Spleen (tissue), 11 donors: ENCODE measurements around the gene ENGASE. TPM values are rescaled to one million over a fixed set of nuclear protein-coding genes. Genes with fewer than 3 reads are reported as not detected.

ENCODE experiments used
- DNase-seq: peaks from one replicate; pipeline ENCODE4 v3.0.0-alpha.2; 2020
- H3K27ac ChIP-seq, 8 donors: fragments of 200-600 bp; sonication (generic) in 7 of 8; 1 replicate in 4 of 8; 2 replicates in 4 of 8; pipeline versions ENCODE4 v1.5.0 to v1.8.0; 2016 to 2021; ENCODE audit warnings: inconsistent platforms in 4 of 8, mild to moderate bottlenecking in 4 of 8, moderate library complexity in 1 of 8
- H3K27me3 ChIP-seq, 7 donors: fragments of 200-600 bp; sonication (generic) in 6 of 7; replicated peaks in 1 of 7; 1 replicate in 4 of 7; 2 replicates in 3 of 7; pipeline versions ENCODE4 v1.5.0 to v1.8.0; 2016 to 2021; ENCODE audit warnings: inconsistent platforms in 3 of 7, mild to moderate bottlenecking in 1 of 7
- H3K36me3 ChIP-seq, 6 donors: fragments of 200-600 bp; sonication (generic) in 5 of 6; 1 replicate in 4 of 6; 2 replicates in 2 of 6; pipeline versions ENCODE4 v1.5.0 to v1.8.0; 2016 to 2021; ENCODE audit warnings: inconsistent platforms in 2 of 6
- H3K4me1 ChIP-seq, 6 donors: fragments of 200-600 bp; sonication (generic) in 5 of 6; 1 replicate in 3 of 6; 2 replicates in 3 of 6; pipeline versions ENCODE4 v1.5.0 to v1.8.0; 2016 to 2021; ENCODE audit warnings: inconsistent platforms in 3 of 6
- H3K4me3 ChIP-seq, 8 donors: fragments of 200-600 bp; sonication (generic) in 7 of 8; 1 replicate in 4 of 8; 2 replicates in 4 of 8; pipeline versions ENCODE4 v1.5.0 to v1.8.0; 2016 to 2021; ENCODE audit warnings: inconsistent platforms in 4 of 8, mild to moderate bottlenecking in 4 of 8, moderate library complexity in 2 of 8
- H3K9me3 ChIP-seq, 8 donors: fragments of 200-600 bp; sonication (generic) in 7 of 8; 1 replicate in 4 of 8; 2 replicates in 4 of 8; pipeline versions ENCODE4 v1.5.0 to v1.8.0; 2016 to 2021; ENCODE audit warnings: inconsistent platforms in 4 of 8
- CTCF ChIP-seq, 11 experiments: fragments of 200-600 bp in 7 of 11; fragments of 450-650 bp in 4 of 11; sonication (generic) in 4 of 11; IDR thresholded peaks in 8 of 11; conservative IDR thresholded peaks in 3 of 11; 1 replicate in 7 of 11; 2 replicates in 4 of 11; pipeline versions ENCODE4 v1.4.0 to v1.8.0; 2016 to 2021; ENCODE audit warnings: antibody characterized with exemption in 11 of 11, inconsistent platforms in 4 of 11, mild to moderate bottlenecking in 1 of 11
- POLR2A ChIP-seq, 3 donors: fragments of 450-650 bp; IDR thresholded peaks; one replicate each; pipeline ENCODE4 v1.5.1; 2017; ENCODE audit warnings: antibody characterized with exemption in 3 of 3, mild to moderate bottlenecking in 1 of 3
- POLR2AphosphoS5 ChIP-seq, 3 donors: sonication (generic); formaldehyde crosslinking; IDR thresholded peaks; one replicate each; pipeline ENCODE4 v1.5.1; 2017; ENCODE audit warnings: antibody characterized with exemption in 3 of 3
- WGBS, 5 donors: extraction: QIAGEN DNeasy Blood & Tissue Kit in 3 of 5; methylation state at CpG; one replicate each; pipeline versions ENCODE4 v1.1.5 to v1.1.7; 2013 to 2018; 5-methylcytosine and 5-hydroxymethylcytosine counted together
- intact Hi-C: fragments of 100-400 bp; cut with DNase I; formaldehyde crosslinking; loops from one replicate; pipeline ENCODE4 v1.15.0; 2023; ENCODE audit warnings: low total_unique reads
- polyA plus RNA-seq, 3 donors: library from polyadenylated mRNA; stranded (reverse); fragments of 200-250 nt; gene quantifications; one replicate each; pipeline ENCODE4 v1.2.1, GENCODE V29; 2013
- total RNA-seq, 7 donors: library from RNA; depleted of rRNA in 3 of 7; stranded (reverse); fragments of >200 nt in 3 of 7; fragmentation: NEBNext Ultra II Directional in 4 of 7; extraction: Animal tissue kit (Norgen Biotek cat#: 25700) in 4 of 7; gene quantifications; one replicate each; pipeline versions ENCODE4 v1.1.0 to v1.2.1, GENCODE V29; 2016 to 2021
- donor health status: healthy with polysubstance abuse.
- donor health status: DM: no; HTN: no; CAD: no; lungs with moderate emphysema.
- donor health status: DM: no; HTN: no; CAD: no.
- donor health status: Bipolar disorder and iron deficiency.
- donor health status: healthy.
- donor health status: DM: no; HTN: no; CAD: no.
- donor health status: DM: yes; HTN: yes; CAD: no.

Gene ENGASE
- total and polyA plus RNA-seq, 10 donors: 25.0 to 148 (median 93.2) TPM

- DNase-seq: peak; percentile 67
- 90 to 94% (median 91%) methylated on average over 31 of the region's 31 CpGs for WGBS, 5 donors
- no peaks in the 10 kb centered on the region for H3K9me3 ChIP-seq
- TF ChIP-seq POLR2AphosphoS5 (IDR thresholded peaks at IDR 0.05) (peak in 2 of 3 donors; percentile 8 to 44), CTCF (IDR thresholded peaks at IDR 0.05 in 8 of 11, conservative IDR thresholded peaks at IDR 0.05 in 3 of 11) (no peak), POLR2A (IDR thresholded peaks at IDR 0.05) (no peak)
- no peak overlapping the region for H3K27ac ChIP-seq
- H3K4me1 ChIP-seq: peaks cover 0 to 34% (median 9%) of the 10 kb centered on the region in 6 donors
- H3K36me3 ChIP-seq: peaks cover 0 to 97% (median 76%) of the 10 kb centered on the region in 6 donors
- intact Hi-C loops: no loop called here
- H3K27me3 ChIP-seq: no peaks in the 10 kb centered on the region
- no peak overlapping the region for H3K4me3 ChIP-seq
Measured at GRCh38 chr17:79084291-79085153, 9.9 kb downstream of the ENGASE start.

- peaks cover 0 to 89% (median 68%) of the 10 kb centered on the region in 6 donors for H3K36me3 ChIP-seq
- no peaks in the 10 kb centered on the region for H3K9me3 ChIP-seq
- peak; percentile 63 for DNase-seq
- TF ChIP-seq POLR2AphosphoS5 (IDR thresholded peaks at IDR 0.05) (no peak), CTCF (IDR thresholded peaks at IDR 0.05 in 8 of 11, conservative IDR thresholded peaks at IDR 0.05 in 3 of 11) (no peak)
- H3K27ac ChIP-seq: no peak overlapping the region
- H3K4me3 ChIP-seq: no peak overlapping the region
- WGBS, 5 donors: 86 to 95% (median 94%) methylated on average over 15 to 30 of the region's 30 CpGs
- peaks cover 0 to 2% (median 0%) of the 10 kb centered on the region in 7 donors for H3K27me3 ChIP-seq
- peaks cover 0 to 42% (median 12%) of the 10 kb centered on the region in 6 donors for H3K4me1 ChIP-seq
- intact Hi-C loops: no loop called here
Measured at GRCh38 chr17:79085154-79085920, 10.7 kb downstream of the ENGASE start.

GRCh38 chr17:79085921-79086551, 11.4 kb downstream of the ENGASE start:
- WGBS, 5 donors: 90 to 95% (median 93%) methylated on average over 22 to 28 of the region's 28 CpGs
- DNase-seq: no peak
- peaks cover 0 to 49% (median 15%) of the 10 kb centered on the region in 6 donors for H3K4me1 ChIP-seq
- no peaks in the 10 kb centered on the region for H3K9me3 ChIP-seq
- TF ChIP-seq POLR2AphosphoS5 (IDR thresholded peaks at IDR 0.05) (peak in 1 of 3 donors; percentile 14), CTCF (IDR thresholded peaks at IDR 0.05 in 8 of 11, conservative IDR thresholded peaks at IDR 0.05 in 3 of 11) (no peak)
- peaks cover 0 to 82% (median 61%) of the 10 kb centered on the region in 6 donors for H3K36me3 ChIP-seq
- H3K27me3 ChIP-seq: peaks cover 0 to 8% (median 0%) of the 10 kb centered on the region in 7 donors
- intact Hi-C loops: loop anchor here (2.0 kb wide), 1 partner anchor 307 kb away; no protein-coding TSS in a partner anchor
- H3K27ac ChIP-seq: no peak overlapping the region
- H3K4me3 ChIP-seq: no peak overlapping the region
